Panc1 (cell line): Measurements from ENCODE around the gene MYO1B. TPM values are rescaled to one million over a fixed set of nuclear protein-coding genes. Genes with fewer than 3 reads are reported as not detected.

ENCODE experiments used
- ATAC-seq: fragments of 200-7000 bp; cut with Tn5 transposase; 2 replicates; pipeline ENCODE4 v1.9.1; 2020; ENCODE audit warnings: mild to moderate bottlenecking, moderate library complexity
- BruUV-seq: library from RNA; stranded (reverse); fragments of 400-500 nt; replicated peaks from 2 replicates; lab custom pipeline; 2021; lab: Mats Ljungman, UMichigan
- CTCF ChIA-PET: fragments of 300-600 bp; sonication (Branson Sonifier 250); formaldehyde crosslinking; loops from one replicate; lab custom pipeline; 2022; ENCODE audit warnings: antibody characterized with exemption; lab: Charles Lee
- POLR2A ChIA-PET: fragments of 300-600 bp; sonication (Branson Sonifier 250); formaldehyde crosslinking; loops from one replicate; lab custom pipeline; 2022; ENCODE audit warnings: antibody characterized with exemption; lab: Charles Lee
- DNase-seq: peaks from one replicate; pipeline ENCODE4 v3.0.0-alpha.2; 2010; ENCODE audit warnings: low read depth, low spot score
- H3K27ac ChIP-seq: 2 replicates; pipeline ENCODE4 v1.5.1; 2011; ENCODE audit warnings: mild to moderate bottlenecking, low read length, inconsistent platforms
- H3K27me3 ChIP-seq: fragments of 200-500 bp; sonication (Bioruptor generic); 2 replicates; pipeline ENCODE4 v1.6.0; 2014; ENCODE audit warnings: low read length, inconsistent platforms; ENCODE audit not compliant: control insufficient read depth, insufficient read depth
- H3K36me3 ChIP-seq: fragments of 200-500 bp; sonication (Bioruptor generic); 2 replicates; pipeline ENCODE4 v1.5.1; 2014; ENCODE audit warnings: inconsistent platforms, mild to moderate bottlenecking, low read length, moderate library complexity; ENCODE audit not compliant: control insufficient read depth, insufficient read depth
- H3K4me1 ChIP-seq: 2 replicates; pipeline ENCODE4 v1.5.1; 2011; ENCODE audit warnings: inconsistent platforms, mild to moderate bottlenecking, low read length, moderate library complexity; ENCODE audit not compliant: control insufficient read depth, insufficient read depth
- H3K4me3 ChIP-seq, 2 experiments: 2 replicates each; pipeline ENCODE4 v1.5.1; 2011 to 2012; ENCODE audit warnings: low read depth in 2 of 2, low read length in 2 of 2, mild to moderate bottlenecking in 2 of 2, inconsistent platforms in 1 of 2, moderate library complexity in 1 of 2
- H3K9me3 ChIP-seq: fragments of 200-500 bp; sonication (Bioruptor generic); 2 replicates; pipeline ENCODE4 v1.5.1; 2014; ENCODE audit warnings: low read depth, mild to moderate bottlenecking, inconsistent platforms, low read length, moderate library complexity; ENCODE audit not compliant: control insufficient read depth, insufficient read depth
- CTCF ChIP-seq: fragments of 450-650 bp; IDR thresholded peaks from 2 replicates; pipeline ENCODE4 v1.5.1; 2017; ENCODE audit warnings: mild to moderate bottlenecking
- POLR2AphosphoS5 ChIP-seq: IDR thresholded peaks from 2 replicates; pipeline ENCODE4 v1.6.1; 2012; ENCODE audit warnings: mild to moderate bottlenecking, low read depth, low read length, moderate library complexity
- REST ChIP-seq, 2 experiments: IDR thresholded peaks; 2 replicates each; pipeline ENCODE4 v1.6.1; 2011 to 2012; ENCODE audit warnings: low read depth in 2 of 2, control low read depth in 1 of 2, low read length in 1 of 2, mild to moderate bottlenecking in 1 of 2, moderate library complexity in 1 of 2; ENCODE audit not compliant: insufficient read depth in 1 of 2
- SIN3A ChIP-seq: IDR thresholded peaks from 2 replicates; pipeline ENCODE4 v1.6.1; 2012; ENCODE audit warnings: low read depth, mild to moderate bottlenecking, low read length, moderate library complexity, borderline replicate concordance; ENCODE audit not compliant: insufficient read depth
- TCF7L2 ChIP-seq: IDR thresholded peaks from 2 replicates; pipeline ENCODE4 v1.6.1; 2011; ENCODE audit warnings: mild to moderate bottlenecking, low read depth, low read length, inconsistent platforms
- in situ Hi-C: cut with HindIII; loops from 2 replicates; pipeline ENCODE4 v1.10.0; 2016; ENCODE audit warnings: low sequenced_read_pairs, low pct_unique_long_range_greater_than_20kb
- intact Hi-C: fragments of 100-400 bp; cut with micrococcal nuclease; formaldehyde crosslinking; loops from one replicate; pipeline ENCODE4 v1.10.0; 2022; ENCODE audit not compliant: unreplicated experiment
- total RNA-seq: library from RNA; stranded (reverse); gene quantifications from one replicate; pipeline ENCODE4 v1.2.1, GENCODE V29; 2021; ENCODE audit not compliant: unreplicated experiment

MYO1B gene
- total RNA-seq, 1 experiment from 2014 or later: 51.5 TPM

DNA sequence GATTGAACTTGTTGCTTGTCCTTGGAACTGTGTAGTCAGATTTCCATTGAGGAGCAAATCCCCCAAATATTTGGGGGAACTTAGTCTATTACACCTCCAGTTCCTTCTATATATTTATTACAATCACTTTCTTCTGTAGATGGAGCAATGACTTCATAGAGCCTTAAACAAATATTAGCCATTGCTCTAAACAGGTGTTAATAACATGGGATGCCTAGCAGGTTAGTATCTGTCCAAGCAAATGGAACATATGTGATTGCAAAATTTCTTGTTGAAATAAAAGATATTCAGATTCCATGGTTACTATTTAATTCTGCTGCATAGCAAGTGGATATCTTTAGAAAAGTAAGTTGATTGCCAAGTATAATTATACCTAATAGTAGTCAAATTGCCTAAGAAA is 225.1 kb downstream of the MYO1B start:
- BruUV-seq: no TSS peak
- TF ChIP-seq CTCF (no peak), REST (IDR thresholded peaks at IDR 0.05; ENCODE audit: insufficient read depth in 1 of 2, low read depth in 2 of 2, low read length in 1 of 2) (no peak), POLR2AphosphoS5 (no peak), SIN3A (no peak), TCF7L2 (no peak)
- Histone ChIP-seq H3K27me3 (no peaks in the 10 kb centered on the region), H3K36me3 (no peaks in the 10 kb centered on the region), H3K4me3 (no peak overlapping the region), H3K27ac (no peak overlapping the region), H3K9me3 (no peaks in the 10 kb centered on the region), H3K4me1 (no peaks in the 10 kb centered on the region)
- ATAC-seq (no peak), DNase-seq (no peak)
- in situ Hi-C loops: no loop called here
- CTCF ChIA-PET: interaction anchor here (0.6 kb wide), 1 partner anchor 344 kb away, joined by 3 read pairs; no protein-coding TSS in a partner anchor
- POLR2A ChIA-PET: no interaction called here
- intact Hi-C loops: no loop called here

DNA sequence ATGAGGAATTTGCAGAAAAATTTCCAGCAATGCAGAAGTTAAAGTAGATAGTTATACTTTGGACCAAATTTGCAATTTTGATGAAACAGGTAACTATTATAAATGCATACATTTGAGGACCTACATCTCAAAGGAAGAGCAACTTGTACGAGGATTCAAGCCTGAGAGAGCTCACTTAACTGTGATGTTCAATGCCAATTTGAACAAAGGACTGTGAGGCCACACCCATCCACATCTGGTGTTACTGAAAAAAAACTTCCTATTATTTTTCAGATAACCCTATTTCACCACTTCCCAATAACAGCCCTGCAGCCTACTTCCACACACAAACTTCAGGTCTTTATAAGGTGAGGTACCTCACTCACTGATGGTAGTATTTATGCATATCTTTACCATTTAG is 229.3 kb downstream of the MYO1B start:
- no peak for ATAC-seq
- DNase-seq: no peak
- ChIA-PET POLR2A (no interaction called here), CTCF (interaction anchor here (0.5 kb wide), 1 partner anchor 27 kb away, joined by 3 read pairs; no protein-coding TSS in a partner anchor)
- BruUV-seq: no TSS peak
- no peaks in the 10 kb centered on the region for H3K9me3 ChIP-seq
- intact Hi-C loops (no loop called here), in situ Hi-C loops (no loop called here)
- H3K27me3 ChIP-seq: no peaks in the 10 kb centered on the region
- no peaks in the 10 kb centered on the region for H3K36me3 ChIP-seq
- no peaks in the 10 kb centered on the region for H3K4me1 ChIP-seq
- no peak overlapping the region for H3K27ac ChIP-seq
- H3K4me3 ChIP-seq: no peak overlapping the region
- TF ChIP-seq TCF7L2: no peak
- no peak for TF ChIP-seq REST (IDR thresholded peaks at IDR 0.05; ENCODE audit: insufficient read depth in 1 of 2, low read depth in 2 of 2, low read length in 1 of 2)
- TF ChIP-seq POLR2AphosphoS5: no peak
- no peak for TF ChIP-seq CTCF
- no peak for TF ChIP-seq SIN3A
